ENCODE data around the gene SLC23A3.
A peak's percentile ranks its signal among the peaks of the same experiment; 100 is the strongest.

Gene SLC23A3, protein sequence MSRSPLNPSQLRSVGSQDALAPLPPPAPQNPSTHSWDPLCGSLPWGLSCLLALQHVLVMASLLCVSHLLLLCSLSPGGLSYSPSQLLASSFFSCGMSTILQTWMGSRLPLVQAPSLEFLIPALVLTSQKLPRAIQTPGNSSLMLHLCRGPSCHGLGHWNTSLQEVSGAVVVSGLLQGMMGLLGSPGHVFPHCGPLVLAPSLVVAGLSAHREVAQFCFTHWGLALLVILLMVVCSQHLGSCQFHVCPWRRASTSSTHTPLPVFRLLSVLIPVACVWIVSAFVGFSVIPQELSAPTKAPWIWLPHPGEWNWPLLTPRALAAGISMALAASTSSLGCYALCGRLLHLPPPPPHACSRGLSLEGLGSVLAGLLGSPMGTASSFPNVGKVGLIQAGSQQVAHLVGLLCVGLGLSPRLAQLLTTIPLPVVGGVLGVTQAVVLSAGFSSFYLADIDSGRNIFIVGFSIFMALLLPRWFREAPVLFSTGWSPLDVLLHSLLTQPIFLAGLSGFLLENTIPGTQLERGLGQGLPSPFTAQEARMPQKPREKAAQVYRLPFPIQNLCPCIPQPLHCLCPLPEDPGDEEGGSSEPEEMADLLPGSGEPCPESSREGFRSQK

GRCh38 chr2:219169930-219170654 lies at the start of gene SLC23A3:
Gene SLC23A3 (minus strand): TSS chr2:219170029. CDS start chr2:219169984, 45 bp downstream.
- H3K36me3 ChIP-seq (ENCODE audit: control insufficient read depth, insufficient read depth, low read length), result peaks cover 12% of the 10 kb centered on the region
- H3K27ac ChIP-seq (ENCODE audit: low read depth, low read length), result no peak within 1 kb of the TSS
- no peak within 1 kb of the TSS for H3K9ac ChIP-seq (ENCODE audit: low read length)
- no peak within 1 kb of the TSS for H3K4me3 ChIP-seq (ENCODE audit: low read length)
- no peaks in the 10 kb centered on the region for H3K27me3 ChIP-seq (ENCODE audit: control insufficient read depth, insufficient read depth, low read length)
- H3K4me1 ChIP-seq (ENCODE audit: control insufficient read depth, insufficient read depth, low read length), result peaks cover 3% of the 10 kb centered on the region

DNA sequence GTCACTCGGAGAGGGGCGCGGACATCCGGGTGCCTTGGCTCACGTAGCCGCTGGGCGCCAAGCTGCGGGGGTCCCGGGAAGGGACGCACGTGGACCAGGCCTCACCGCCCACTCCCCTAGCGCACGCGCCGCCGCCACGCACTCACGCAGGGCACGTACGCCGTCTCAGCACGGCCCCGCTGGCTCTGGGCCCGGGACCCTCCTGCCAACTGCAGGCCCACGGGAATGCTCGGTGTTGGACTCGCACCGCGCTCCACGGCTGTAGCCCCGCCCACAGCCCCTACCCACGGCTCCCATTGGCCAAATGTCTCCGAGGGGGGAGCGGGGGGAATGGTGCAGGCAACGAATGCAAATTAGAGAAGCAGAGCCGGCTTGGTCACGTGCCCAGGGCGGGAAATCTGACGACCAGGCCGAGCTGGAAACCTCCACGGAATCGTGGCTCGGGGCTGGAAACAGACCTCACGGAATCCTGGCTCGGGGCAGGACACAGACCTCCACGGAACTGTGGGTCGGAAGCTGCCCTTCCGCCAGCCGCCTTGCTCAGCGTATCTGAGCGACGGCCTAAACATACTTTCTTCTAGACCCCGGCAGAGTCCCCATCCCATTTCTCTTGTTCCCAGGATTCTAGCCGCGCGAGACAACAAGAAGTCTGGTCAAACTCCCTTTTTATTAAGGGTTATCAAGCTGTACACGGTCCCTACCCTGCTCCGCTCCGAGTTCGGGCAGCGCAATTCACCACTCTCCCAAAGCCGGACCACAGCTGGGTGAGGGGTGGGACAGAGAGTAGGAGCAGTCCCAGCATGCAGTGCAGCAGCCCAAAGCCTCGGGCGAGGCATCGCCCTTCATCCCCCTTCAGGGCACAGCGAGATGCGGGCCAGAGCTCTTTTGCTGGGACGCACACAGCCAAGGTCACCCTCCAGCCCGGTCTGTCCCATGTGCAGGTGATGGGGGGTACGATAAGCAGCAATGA lies 49.2 kb upstream of the SLC23A3 start, which contains the start of gene ABCB6:
Gene ABCB6 (minus strand): TSS at position 227 of the 970 bp plus-strand sequence. CDS start 285 bp downstream, outside the sequence.
- peaks cover 12% of the 10 kb centered on the region for H3K4me1 ChIP-seq (ENCODE audit: control insufficient read depth, insufficient read depth, low read length)
- H3K36me3 ChIP-seq (ENCODE audit: control insufficient read depth, insufficient read depth, low read length), result peaks cover 41% of the 10 kb centered on the region
- H3K9ac ChIP-seq (ENCODE audit: low read length), result peak within 1 kb of the TSS; percentile 1
- H3K4me3 ChIP-seq (ENCODE audit: low read length), result peak within 1 kb of the TSS; percentile 27
- H3K27me3 ChIP-seq (ENCODE audit: control insufficient read depth, insufficient read depth, low read length), result no peaks in the 10 kb centered on the region
- peak within 1 kb of the TSS; percentile 74 for H3K27ac ChIP-seq (ENCODE audit: low read depth, low read length)

DNA sequence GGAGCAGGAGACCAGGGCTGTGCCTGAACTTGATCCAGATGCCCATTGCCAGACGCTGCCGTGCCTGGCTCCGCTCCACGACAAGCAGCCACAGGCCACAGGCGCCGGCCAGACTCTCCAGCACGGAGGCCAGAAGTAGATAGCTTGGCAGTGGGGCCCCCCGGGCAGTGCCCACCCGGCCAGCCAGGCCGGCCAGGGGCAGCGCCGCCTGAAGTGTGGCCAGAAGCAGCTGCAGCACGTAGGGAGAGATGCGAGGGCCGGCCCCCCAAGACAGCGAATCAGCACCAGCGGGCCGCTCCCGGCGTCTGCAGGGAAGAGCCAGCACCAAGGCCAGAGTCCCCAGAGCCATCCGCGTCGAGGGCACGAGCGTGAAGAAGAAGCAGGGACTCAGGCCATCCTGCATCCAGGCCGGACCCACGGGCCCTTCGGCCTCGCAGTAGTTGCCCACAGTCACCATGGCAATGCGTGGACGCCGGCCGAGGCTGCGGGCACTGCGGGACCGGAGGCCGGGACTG lies 48.4 kb upstream of the SLC23A3 start:
- peaks cover 34% of the 10 kb centered on the region for H3K36me3 ChIP-seq (ENCODE audit: control insufficient read depth, insufficient read depth, low read length)

GRCh38 chr2:219216535-219216915 lies 46.7 kb upstream of the SLC23A3 start:
- Histone ChIP-seq H3K36me3 (ENCODE audit: control insufficient read depth, insufficient read depth, low read length) (peaks cover 20% of the 10 kb centered on the region), H3K9ac (ENCODE audit: low read length) (no peak overlapping the region), H3K27me3 (ENCODE audit: control insufficient read depth, insufficient read depth, low read length) (no peaks in the 10 kb centered on the region), H3K27ac (ENCODE audit: low read depth, low read length) (no peak overlapping the region), H3K4me1 (ENCODE audit: control insufficient read depth, insufficient read depth, low read length) (peaks cover 12% of the 10 kb centered on the region), H3K4me3 (ENCODE audit: low read length) (no peak overlapping the region)

More for the DNA sequence above, 48.4 kb upstream of the SLC23A3 start:
- H3K4me3 ChIP-seq (ENCODE audit: low read length), result peak overlapping the region; percentile 27
- H3K4me1 ChIP-seq (ENCODE audit: control insufficient read depth, insufficient read depth, low read length), result peaks cover 12% of the 10 kb centered on the region
- H3K27me3 ChIP-seq (ENCODE audit: control insufficient read depth, insufficient read depth, low read length), result no peaks in the 10 kb centered on the region
- peak overlapping the region; percentile 74 for H3K27ac ChIP-seq (ENCODE audit: low read depth, low read length)
- no peak overlapping the region for H3K9ac ChIP-seq (ENCODE audit: low read length)

- H3K4me3 ChIP-seq (ENCODE audit: low read length), result no peak overlapping the region
- H3K36me3 ChIP-seq (ENCODE audit: control insufficient read depth, insufficient read depth, low read length), result peaks cover 15% of the 10 kb centered on the region
- no peaks in the 10 kb centered on the region for H3K27me3 ChIP-seq (ENCODE audit: control insufficient read depth, insufficient read depth, low read length)
- H3K4me1 ChIP-seq (ENCODE audit: control insufficient read depth, insufficient read depth, low read length), result peaks cover 12% of the 10 kb centered on the region
- no peak overlapping the region for H3K27ac ChIP-seq (ENCODE audit: low read depth, low read length)
- no peak overlapping the region for H3K9ac ChIP-seq (ENCODE audit: low read length)
Measured at GRCh38 chr2:219215871-219216534, 46.2 kb upstream of the SLC23A3 start.

DNA sequence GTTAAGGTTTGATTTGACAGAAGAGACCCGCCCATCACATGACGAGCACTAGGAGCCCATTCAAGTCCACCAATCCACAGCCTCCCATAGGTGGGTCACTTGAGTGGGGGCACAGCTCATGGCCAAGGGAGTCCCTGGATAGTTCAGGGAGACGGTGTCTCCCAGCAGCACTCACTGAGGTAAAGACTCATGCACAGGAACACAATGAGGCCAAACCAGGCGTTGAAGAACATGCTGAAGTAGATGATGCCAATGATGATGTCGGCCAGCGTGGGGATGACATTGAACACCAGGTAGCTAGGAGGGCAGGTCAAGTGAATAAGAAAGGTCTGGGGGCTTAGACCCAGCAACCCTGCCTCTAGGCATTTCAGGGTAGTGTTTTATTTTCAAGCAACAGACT lies 45.0 kb upstream of the SLC23A3 start:
- no peak overlapping the region for H3K4me3 ChIP-seq (ENCODE audit: low read length)
- peaks cover 11% of the 10 kb centered on the region for H3K36me3 ChIP-seq (ENCODE audit: control insufficient read depth, insufficient read depth, low read length)
- H3K27ac ChIP-seq (ENCODE audit: low read depth, low read length), result no peak overlapping the region
- H3K4me1 ChIP-seq (ENCODE audit: control insufficient read depth, insufficient read depth, low read length), result peaks cover 11% of the 10 kb centered on the region
- H3K9ac ChIP-seq (ENCODE audit: low read length), result no peak overlapping the region
- no peaks in the 10 kb centered on the region for H3K27me3 ChIP-seq (ENCODE audit: control insufficient read depth, insufficient read depth, low read length)

DNA sequence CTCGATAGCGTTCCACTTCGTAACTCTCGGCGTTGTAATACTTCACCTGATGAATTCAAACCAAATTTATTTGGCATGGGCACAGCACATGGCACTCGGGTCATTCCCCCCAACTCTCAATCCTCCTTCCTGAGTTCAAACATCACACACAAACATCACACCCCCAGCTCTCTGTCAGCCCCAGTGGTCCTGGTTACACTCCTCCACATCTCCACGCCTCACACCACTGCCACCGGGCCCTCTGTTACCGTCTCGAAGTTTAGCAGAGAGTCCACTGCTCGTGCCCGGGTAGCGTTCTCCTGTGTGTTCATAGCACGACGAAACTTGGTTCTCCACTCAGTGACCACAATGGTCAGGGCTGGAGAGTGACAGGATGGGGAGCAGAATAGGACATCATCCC lies 44.3 kb upstream of the SLC23A3 start:
- no peak overlapping the region for H3K27ac ChIP-seq (ENCODE audit: low read depth, low read length)
- H3K9ac ChIP-seq (ENCODE audit: low read length), result no peak overlapping the region
- H3K4me3 ChIP-seq (ENCODE audit: low read length), result no peak overlapping the region
- peaks cover 4% of the 10 kb centered on the region for H3K4me1 ChIP-seq (ENCODE audit: control insufficient read depth, insufficient read depth, low read length)
- H3K27me3 ChIP-seq (ENCODE audit: control insufficient read depth, insufficient read depth, low read length), result no peaks in the 10 kb centered on the region
- peaks cover 12% of the 10 kb centered on the region for H3K36me3 ChIP-seq (ENCODE audit: control insufficient read depth, insufficient read depth, low read length)

DNA sequence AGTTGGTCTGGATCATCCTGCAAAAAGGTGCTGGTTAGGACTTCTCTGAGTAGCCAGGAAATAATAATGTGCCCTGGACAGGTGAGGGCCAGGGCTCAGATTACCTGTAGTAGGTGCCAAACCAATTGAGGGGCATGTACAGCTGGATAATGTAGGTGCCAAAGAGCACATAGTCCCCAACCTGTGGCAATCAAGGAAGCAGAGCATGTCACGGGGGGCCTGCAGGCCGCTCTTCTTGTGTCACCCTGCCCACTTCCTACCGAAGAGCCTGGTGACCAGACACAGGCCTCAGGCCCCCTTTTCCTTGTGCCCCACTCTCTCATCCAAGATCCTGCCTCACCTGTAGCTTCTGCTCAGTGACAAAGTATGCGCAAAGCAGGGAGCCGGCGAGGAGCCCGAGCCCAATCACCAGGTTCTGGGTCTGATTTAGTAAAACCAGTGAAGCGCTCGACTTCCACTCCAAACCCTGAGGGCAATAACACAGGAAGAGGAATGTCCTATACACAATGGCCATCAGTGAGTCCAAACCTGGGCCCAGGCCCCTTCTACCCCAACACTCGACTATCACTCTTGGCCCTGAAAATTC lies 43.8 kb upstream of the SLC23A3 start:
- H3K27me3 ChIP-seq (ENCODE audit: control insufficient read depth, insufficient read depth, low read length), result no peaks in the 10 kb centered on the region
- no peak overlapping the region for H3K27ac ChIP-seq (ENCODE audit: low read depth, low read length)
- peaks cover 3% of the 10 kb centered on the region for H3K4me1 ChIP-seq (ENCODE audit: control insufficient read depth, insufficient read depth, low read length)
- no peak overlapping the region for H3K9ac ChIP-seq (ENCODE audit: low read length)
- H3K4me3 ChIP-seq (ENCODE audit: low read length), result no peak overlapping the region
- H3K36me3 ChIP-seq (ENCODE audit: control insufficient read depth, insufficient read depth, low read length), result peaks cover 17% of the 10 kb centered on the region

DNA sequence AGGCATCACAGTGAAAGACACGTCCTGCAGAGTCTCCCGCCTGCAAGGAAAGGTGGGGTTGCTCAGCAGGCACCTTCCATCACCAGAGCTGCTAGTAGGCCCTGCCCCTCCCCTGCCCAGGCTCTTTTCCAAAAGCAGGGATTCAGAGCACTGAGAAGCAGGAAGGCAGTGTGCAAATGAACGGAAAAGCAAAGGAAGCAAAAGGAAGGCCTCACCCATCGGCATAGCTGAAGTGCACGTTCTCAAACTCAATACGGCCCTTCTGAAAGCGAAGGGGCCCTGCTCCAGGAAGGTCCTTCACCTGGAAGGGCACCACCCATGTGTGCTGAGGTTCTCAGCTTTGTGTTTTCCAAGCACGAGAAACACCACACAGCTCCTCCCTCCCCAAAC lies 43.2 kb upstream of the SLC23A3 start:
- Histone ChIP-seq H3K27ac (ENCODE audit: low read depth, low read length) (no peak overlapping the region), H3K27me3 (ENCODE audit: control insufficient read depth, insufficient read depth, low read length) (no peaks in the 10 kb centered on the region), H3K4me1 (ENCODE audit: control insufficient read depth, insufficient read depth, low read length) (peaks cover 3% of the 10 kb centered on the region), H3K9ac (ENCODE audit: low read length) (no peak overlapping the region), H3K36me3 (ENCODE audit: control insufficient read depth, insufficient read depth, low read length) (peaks cover 21% of the 10 kb centered on the region), H3K4me3 (ENCODE audit: low read length) (no peak overlapping the region)

GRCh38 chr2:219210886-219211362 lies 41.1 kb upstream of the SLC23A3 start:
- Histone ChIP-seq H3K27ac (ENCODE audit: low read depth, low read length) (no peak overlapping the region), H3K36me3 (ENCODE audit: control insufficient read depth, insufficient read depth, low read length) (peaks cover 21% of the 10 kb centered on the region)

More at GRCh38 chr2:219210886-219211362, 41.1 kb upstream of the SLC23A3 start:
- Histone ChIP-seq H3K4me1 (ENCODE audit: control insufficient read depth, insufficient read depth, low read length) (peaks cover 12% of the 10 kb centered on the region), H3K9ac (ENCODE audit: low read length) (no peak overlapping the region), H3K4me3 (ENCODE audit: low read length) (no peak overlapping the region), H3K27me3 (ENCODE audit: control insufficient read depth, insufficient read depth, low read length) (no peaks in the 10 kb centered on the region)

All from rectal smooth muscle tissue (tissue), 1 donor.